ENCODE results near the gene IKBIP.
"Not testable (repeated sequence)": the region's sequence is repeated elsewhere in the genome, so short reads cannot be mapped to it uniquely, and the experiment has no call there.

The IKBIP gene

DNA sequence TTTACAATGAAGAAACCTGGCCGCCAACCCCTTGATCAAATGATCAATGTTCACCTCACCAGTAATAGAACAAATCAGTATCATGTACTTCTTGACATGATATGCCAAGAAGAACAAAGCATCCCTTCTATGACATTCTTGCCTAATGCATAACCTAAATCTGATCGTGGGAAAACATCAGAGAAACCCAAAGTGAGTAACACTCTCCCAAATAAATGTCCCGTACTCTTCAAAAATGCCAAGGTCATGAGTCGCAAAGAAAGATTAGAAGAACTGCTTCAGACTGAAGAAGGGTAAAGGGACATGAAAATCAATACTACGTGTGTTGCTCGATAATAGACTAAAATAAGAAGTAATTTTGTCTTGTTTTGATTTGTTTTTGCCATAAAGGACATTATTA, 62.5 kb downstream of the IKBIP start:
- TF ChIP-seq ZFX (IDR thresholded peaks at IDR 0.05) (no peak), CTCF (conservative IDR thresholded peaks at IDR 0.05) (no peak)
- no peak overlapping the region for H3K27ac ChIP-seq

- H3K27ac ChIP-seq, result no peak overlapping the region
- TF ChIP-seq CTCF (conservative IDR thresholded peaks at IDR 0.05), result no peak
- TF ChIP-seq ZFX (IDR thresholded peaks at IDR 0.05), result no peak
These were observed 63.5 kb downstream of the IKBIP start for GRCh38 chr12:98581101-98581500.

- no peak overlapping the region for H3K27ac ChIP-seq
- no peak for TF ChIP-seq CTCF (conservative IDR thresholded peaks at IDR 0.05)
- TF ChIP-seq ZFX (IDR thresholded peaks at IDR 0.05), result no peak
These were observed 63.9 kb downstream of the IKBIP start for GRCh38 chr12:98580695-98581094.

DNA sequence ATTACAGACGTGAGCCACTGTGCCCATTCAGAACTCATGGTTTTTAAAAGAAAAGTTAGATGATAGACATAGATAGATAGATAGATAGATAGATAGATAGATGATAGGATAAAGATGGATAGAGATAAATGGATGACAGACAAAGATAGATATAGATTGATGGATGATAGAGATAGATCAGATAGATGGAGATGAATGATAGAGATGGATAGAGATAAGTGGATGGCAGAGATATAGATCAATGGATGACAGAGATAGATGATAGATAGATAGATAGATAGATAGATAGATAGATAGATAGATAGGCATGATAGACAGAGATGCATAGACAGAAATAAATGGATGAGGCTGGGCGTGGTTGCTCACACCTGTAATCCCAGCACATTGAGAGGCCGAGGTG, 64.8 kb downstream of the IKBIP start:
- no peak overlapping the region for H3K27ac ChIP-seq
- TF ChIP-seq CTCF (conservative IDR thresholded peaks at IDR 0.05) (no peak), ZFX (IDR thresholded peaks at IDR 0.05) (no peak)

- no peak overlapping the region for H3K27ac ChIP-seq
- TF ChIP-seq ZFX (IDR thresholded peaks at IDR 0.05) (no peak), CTCF (conservative IDR thresholded peaks at IDR 0.05) (no peak)
These were observed 65.2 kb downstream of the IKBIP start for GRCh38 chr12:98579347-98579746.

- TF ChIP-seq CTCF (conservative IDR thresholded peaks at IDR 0.05) (no peak), ZFX (IDR thresholded peaks at IDR 0.05) (no peak)
- H3K27ac ChIP-seq, result no peak overlapping the region
These were observed 65.8 kb downstream of the IKBIP start for GRCh38 chr12:98578821-98579220.

DNA sequence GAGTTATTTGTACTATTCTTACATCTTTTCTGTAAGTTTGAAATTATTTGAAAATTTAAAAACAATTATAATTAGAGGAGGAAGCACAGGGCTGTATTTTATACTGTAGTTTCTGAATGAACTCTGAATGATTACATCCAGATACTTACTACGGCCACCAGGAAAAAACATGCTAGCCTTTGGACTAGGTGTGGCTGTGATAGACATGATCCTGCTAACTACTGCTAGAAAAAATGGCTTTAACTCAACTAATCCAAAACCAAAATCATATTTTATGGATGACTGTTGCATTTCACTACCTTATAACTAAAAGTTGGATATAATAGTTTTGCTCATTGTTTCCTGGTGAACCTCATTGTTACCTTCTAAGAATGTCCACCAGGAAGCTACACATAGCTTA, 66.2 kb downstream of the IKBIP start:
- TF ChIP-seq CTCF (conservative IDR thresholded peaks at IDR 0.05), result no peak
- TF ChIP-seq ZFX (IDR thresholded peaks at IDR 0.05), result no peak
- no peak overlapping the region for H3K27ac ChIP-seq

- not testable (repeated sequence) for H3K27ac ChIP-seq
These were observed 67.8 kb downstream of the IKBIP start for GRCh38 chr12:98576795-98577194.
